OCI-LY1 (cell line): ENCODE measurements around the gene IGSF11.

Experiments
- CTCF ChIP-seq: fragments of 200-600 bp; sonication (generic), shearing (Covaris generic); IDR thresholded peaks from 2 replicates; pipeline ENCODE4 v1.5.1; 2017; ENCODE audit warnings: mild to moderate bottlenecking, antibody characterized with exemption, low read length, moderate library complexity, mixed read lengths
- EZH2 ChIP-seq: fragments of 200-600 bp; sonication (generic), shearing (Covaris generic); IDR thresholded peaks from 2 replicates; pipeline ENCODE4 v1.8.0; 2017; ENCODE audit warnings: borderline replicate concordance, mixed run types, mild to moderate bottlenecking, antibody characterized with exemption, low read length, moderate library complexity, mixed read lengths

GRCh38 chr3:119063471-119063870 is 28.8 kb upstream of the IGSF11 start:
- no peak for TF ChIP-seq CTCF
- no peak for TF ChIP-seq EZH2
